Measurements from ENCODE around the gene ANXA4.
A peak's percentile ranks its signal among the peaks of the same experiment; 100 is the strongest.
"Not testable (repeated sequence)": the region's sequence is repeated elsewhere in the genome, so short reads cannot be mapped to it uniquely, and the experiment has no call there.

The ANXA4 gene

DNA sequence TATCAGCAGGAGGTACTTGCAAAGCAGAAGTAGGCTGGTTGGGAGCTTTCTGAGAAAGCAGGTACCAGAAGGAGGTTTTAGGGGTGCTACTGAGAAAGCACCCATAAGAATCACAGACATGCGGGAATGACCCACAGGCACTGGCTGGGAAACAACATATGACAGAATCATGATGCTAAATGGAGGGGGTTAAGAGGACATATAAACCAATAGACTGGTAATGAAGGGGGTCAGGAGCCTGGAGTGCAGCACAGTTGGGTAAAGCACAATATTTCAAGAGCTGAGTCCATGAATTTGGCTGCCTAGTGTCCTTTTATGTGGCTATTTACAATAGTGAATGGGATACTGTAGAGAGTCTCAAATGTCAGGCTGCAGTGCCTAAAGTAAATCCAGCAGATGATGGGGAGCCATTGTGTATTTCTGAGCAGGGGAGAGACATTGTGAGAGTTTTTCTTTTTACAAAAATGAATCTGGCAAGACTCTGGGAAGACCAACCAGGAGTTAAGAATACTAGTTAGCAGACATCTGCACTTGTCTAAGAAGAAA, 59.9 kb downstream of the ANXA4 start:
- no peak overlapping the region for H3K4me3 ChIP-seq (ENCODE audit: low read depth, low read length)

DNA sequence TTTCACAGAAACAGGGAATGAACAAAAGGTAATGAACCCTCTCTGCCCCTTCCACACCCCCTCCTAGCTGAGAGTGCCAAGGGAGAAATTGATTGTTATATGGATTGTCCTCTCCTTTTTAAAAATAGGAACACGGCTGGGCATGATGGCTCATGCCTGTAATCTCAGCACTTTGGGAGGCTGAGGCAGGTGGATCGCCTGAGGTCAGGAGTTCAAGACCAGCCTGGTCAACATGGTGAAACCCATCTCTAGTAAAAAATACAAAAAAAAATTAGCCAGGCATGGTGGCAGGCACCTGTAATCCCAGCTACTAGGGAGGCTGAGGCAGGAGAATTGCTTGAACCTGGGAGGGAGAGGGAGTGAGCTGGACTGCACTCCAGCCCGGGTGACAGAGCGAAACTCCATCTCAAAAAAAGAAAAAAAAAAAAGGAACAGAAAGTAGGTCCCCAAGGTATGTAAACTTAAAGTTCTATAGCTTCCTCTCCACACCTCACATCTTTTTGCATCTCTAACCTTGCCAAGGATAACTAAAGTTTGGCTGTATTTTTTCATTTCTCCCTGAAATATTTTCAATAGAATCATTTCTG, 60.9 kb downstream of the ANXA4 start:
- not testable (repeated sequence) for H3K4me3 ChIP-seq (ENCODE audit: low read depth, low read length)

DNA sequence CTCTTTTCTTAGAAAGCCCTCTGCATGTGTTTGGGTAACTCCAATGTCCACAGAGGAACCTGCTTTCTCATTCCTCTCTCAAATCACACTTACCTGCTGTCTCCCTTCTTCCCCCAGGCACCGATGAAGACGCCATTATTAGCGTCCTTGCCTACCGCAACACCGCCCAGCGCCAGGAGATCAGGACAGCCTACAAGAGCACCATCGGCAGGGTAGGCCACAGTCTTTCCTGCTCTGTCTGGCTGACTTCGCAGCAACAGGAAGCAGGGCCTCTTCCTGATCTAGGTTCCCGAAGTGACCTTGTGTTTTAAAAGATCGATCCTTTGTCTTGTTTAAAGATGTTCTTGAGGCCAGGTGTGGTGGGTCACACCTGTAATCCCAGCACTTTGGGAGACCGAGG, 62.5 kb downstream of the ANXA4 start:
- H3K4me3 ChIP-seq (ENCODE audit: low read depth, low read length) = no peak overlapping the region

DNA sequence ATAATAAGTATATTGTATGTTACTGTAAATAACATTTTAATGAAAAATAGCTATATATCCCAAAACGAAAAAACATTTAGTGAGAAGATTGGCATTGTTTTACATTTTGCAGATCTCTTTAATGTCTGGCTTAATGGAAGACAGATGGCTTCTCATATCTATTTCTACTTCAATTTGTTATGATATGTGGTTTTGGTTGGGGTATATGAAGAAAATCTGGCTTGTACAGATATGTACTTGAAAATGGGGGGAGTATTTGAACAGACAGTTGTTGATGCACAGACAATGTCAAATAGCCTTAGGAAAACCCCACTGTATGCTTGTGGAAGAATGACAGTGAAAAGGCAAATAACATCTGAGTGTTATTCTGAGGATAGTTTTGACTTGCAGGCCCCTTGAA, 64.0 kb downstream of the ANXA4 start:
- no peak overlapping the region for H3K4me3 ChIP-seq (ENCODE audit: low read depth, low read length)

DNA sequence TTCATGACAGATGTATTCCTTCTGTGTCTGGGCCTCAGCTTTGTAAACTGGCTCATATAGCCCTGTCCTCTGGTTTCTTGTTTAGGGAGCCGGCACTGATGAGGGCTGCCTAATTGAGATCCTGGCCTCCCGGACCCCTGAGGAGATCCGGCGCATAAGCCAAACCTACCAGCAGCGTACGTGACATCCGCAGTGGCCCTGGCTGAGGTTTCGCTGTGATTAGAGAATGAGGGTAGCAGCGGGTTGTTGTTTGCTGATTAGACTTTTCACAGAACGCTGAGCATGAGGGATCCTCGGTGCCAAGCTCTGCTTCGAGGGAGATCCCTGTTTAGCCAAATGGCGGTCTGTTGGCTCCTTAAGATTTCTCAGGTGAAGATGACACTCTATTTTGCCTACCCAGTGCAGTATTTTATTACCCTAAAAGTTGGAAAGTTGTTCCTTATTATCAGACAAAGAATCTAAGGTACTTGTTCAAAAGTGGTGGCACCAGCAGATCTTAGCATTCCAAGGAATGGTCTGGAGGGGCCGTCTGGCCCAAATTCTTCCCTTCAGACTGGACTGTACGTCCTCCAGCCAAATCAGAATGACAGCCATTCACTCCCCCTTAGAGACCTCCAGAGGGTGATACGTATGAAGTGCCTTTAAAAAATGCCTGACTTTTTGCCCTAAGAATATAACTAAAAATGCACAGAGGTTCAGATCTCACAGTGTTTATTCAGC, 66.0 kb downstream of the ANXA4 start:
- no peak overlapping the region for H3K4me3 ChIP-seq (ENCODE audit: low read depth, low read length)

DNA sequence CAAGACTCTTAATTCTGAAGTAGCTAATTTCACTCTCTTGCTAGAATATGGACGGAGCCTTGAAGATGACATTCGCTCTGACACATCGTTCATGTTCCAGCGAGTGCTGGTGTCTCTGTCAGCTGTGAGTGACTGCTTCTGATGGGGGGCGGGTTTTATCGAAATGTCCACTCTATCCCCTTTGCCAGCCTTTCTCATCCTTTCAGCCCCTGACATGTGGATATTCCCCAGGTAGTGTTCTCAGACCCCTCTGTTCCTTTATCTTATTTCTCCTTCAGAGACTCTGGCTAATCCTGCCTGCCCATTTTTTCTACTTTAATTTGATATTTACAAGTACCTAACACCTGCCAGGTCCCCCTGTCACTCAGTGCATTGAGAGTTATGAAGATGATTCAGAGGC, 68.6 kb downstream of the ANXA4 start:
- H3K4me3 ChIP-seq (ENCODE audit: low read depth, low read length) = no peak overlapping the region

DNA sequence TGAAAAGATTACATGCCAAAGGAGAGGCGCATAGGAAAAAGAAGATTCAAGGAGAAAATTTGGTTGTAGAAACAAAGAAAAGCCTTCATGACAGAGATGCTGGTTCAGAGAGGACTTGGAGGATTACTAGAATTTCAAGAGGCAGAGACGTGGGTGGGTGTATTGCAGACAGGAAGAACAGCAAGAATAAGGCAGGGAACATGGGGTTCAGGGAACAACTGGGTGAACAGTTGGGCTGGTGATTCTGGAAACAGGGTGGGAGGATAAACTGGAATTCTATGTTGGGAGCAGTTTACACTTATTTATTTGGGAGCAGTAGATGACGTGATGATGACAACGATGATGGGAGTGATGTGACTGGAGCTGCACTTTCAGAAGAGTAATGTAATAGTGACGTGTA, 69.1 kb downstream of the ANXA4 start:
- H3K4me3 ChIP-seq (ENCODE audit: low read depth, low read length) = no peak overlapping the region

DNA sequence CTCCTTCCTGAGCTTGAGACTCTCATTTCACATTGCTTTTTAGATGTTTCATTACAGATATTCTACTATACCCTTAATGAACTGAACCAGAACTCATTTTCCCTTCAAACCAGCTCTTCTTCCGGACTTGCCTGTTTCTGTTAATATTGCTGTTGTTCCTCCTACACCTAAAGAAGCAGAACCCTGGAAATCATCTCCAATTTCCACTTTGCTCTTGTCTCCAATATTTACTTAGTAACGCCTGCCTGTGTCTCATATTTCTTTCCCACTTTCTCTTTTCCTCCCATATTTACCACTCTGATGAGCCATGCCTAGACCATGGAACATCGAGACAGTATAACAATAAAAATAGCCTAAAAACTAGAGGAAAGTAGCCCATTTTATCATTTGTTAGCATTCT, 69.7 kb downstream of the ANXA4 start:
- H3K4me3 ChIP-seq (ENCODE audit: low read depth, low read length) = no peak overlapping the region

DNA sequence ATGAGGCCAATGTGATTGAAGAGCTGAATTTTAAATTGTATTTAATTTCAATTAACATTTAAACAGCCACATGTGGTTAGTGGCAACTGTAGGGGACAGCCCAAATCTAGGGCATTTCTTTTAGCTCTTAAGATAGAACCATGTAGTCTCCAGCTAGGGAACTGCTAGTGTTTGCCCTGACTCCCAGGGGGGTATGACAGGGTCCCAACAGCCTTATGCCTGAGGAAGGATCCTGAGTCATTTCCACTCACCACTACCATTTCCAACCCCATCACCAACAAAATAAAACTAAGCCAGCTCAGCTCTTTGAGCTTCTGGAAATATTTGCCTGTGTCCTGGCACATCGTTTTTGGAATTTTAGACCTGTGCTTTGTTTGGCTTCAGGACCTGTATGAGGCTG, 73.8 kb downstream of the ANXA4 start:
- no peak overlapping the region for H3K4me3 ChIP-seq (ENCODE audit: low read depth, low read length)

DNA sequence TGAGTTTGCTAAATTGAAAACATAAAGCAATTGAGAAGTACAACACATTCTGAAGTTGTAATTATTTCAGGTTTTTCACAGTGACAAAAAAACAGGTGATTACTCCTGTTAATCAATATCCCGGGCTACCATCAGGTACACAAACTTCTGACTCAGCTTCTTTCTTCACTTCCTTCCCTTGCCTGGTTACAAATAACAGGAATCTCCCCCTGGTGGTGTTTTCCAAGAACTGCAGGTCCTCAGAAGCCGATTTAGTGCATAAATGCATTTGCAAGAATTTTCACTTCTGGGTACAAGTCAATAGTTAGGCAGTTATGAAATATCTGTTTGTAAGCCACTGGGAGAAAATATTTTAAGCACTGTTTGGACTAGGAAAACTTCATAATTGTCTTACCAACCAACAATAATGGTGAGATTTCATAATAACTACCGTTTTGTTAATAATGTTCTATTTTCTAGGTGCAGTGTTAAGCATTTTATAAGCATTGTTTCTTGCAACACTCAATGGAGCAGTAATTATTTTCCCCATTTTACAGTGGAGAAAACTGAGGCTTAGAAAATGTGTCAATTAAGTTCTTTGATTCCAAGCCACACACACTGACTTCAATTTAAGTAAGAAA, 75.1 kb downstream of the ANXA4 start:
- H3K4me3 ChIP-seq (ENCODE audit: low read depth, low read length) = no peak overlapping the region

DNA sequence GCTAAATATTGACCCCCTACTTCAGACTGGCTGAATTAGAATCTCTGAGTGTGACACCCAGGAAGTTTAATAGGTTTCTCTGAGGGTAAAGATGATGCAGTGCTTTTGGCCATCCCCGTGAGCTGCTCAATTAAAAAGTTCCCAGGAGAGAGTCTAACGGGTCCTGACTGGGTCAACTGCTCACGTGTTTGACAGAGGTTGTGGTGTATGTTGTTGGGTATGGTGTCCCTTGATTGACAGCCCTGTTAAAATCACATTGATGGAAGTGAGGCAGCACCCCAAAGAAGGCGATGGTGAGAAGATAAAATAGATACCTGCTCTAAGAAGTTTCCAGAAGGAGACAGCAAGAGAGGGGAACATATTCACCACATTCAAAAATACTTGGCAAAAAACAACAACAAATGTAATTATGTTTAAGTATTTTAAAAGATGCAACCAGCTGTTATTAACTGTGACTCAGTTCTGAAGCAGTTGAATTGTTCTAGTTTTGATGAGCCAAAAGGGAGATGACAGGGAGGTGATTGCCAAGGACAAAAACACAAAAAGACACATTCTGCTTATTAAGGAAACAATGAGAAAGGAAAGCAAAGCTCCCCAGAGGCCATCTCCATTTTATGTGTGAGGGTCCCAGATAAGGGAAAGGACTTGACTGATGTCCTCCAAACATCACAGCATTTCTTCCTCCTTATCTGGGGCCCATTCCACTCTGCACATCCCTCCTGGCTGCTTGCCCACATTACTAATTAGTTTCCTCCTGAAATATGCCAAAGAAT, 76.0 kb downstream of the ANXA4 start:
- H3K4me3 ChIP-seq (ENCODE audit: low read depth, low read length) = no peak overlapping the region

DNA sequence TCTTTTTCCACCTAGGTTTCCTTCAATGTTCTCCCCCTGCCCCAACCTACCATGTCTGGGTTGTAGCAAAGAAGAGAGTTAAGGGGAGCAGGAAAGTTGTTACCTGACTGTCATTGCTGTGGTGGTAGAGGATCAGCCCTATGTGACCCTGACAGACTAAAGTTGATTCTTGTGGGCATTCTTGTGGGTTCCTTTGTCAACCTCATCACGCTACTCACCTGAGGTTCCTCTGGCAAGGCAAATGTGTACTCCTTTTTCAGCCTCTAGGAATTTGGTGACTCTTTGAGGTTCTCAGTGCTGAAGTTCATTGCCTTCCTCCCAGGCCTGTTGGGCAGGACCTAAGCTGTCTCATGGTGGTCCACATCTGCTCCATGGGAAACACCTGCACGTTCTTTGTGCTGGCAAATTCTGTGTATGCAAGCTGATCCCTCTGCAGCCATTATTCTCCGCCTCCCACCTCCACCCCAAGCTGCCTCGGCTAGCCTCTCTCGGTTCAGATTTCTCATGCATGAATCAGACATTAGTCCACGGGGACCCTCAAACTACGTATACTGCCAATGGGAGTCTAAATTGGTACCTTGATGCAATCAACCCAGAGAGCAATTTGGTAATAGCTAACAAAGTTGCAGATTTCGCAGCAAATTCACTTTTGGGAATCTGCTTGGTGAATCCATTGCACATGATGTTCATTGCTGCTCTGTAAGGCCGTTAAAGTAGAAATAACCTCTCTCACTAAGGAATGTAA, 86.0 kb downstream of the ANXA4 start:
- H3K4me3 ChIP-seq (ENCODE audit: low read depth, low read length) = no peak overlapping the region

DNA sequence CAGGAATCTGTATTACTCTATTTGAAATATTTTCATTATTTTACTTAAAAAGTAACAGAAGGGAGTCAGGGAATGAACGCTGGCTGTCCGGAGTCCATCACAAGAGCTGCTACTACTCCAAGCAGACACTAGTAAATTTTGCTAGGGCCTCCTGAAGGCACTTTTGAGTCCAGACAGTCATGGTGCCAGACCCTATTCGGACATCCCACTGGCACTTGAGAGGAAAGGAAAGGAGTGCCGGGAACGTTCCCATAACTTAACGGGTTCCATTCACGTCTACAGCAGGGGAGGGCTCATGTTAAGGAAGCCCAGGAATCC, 87.0 kb downstream of the ANXA4 start:
- H3K4me3 ChIP-seq (ENCODE audit: low read depth, low read length) = peak overlapping the region; percentile 85

DNA sequence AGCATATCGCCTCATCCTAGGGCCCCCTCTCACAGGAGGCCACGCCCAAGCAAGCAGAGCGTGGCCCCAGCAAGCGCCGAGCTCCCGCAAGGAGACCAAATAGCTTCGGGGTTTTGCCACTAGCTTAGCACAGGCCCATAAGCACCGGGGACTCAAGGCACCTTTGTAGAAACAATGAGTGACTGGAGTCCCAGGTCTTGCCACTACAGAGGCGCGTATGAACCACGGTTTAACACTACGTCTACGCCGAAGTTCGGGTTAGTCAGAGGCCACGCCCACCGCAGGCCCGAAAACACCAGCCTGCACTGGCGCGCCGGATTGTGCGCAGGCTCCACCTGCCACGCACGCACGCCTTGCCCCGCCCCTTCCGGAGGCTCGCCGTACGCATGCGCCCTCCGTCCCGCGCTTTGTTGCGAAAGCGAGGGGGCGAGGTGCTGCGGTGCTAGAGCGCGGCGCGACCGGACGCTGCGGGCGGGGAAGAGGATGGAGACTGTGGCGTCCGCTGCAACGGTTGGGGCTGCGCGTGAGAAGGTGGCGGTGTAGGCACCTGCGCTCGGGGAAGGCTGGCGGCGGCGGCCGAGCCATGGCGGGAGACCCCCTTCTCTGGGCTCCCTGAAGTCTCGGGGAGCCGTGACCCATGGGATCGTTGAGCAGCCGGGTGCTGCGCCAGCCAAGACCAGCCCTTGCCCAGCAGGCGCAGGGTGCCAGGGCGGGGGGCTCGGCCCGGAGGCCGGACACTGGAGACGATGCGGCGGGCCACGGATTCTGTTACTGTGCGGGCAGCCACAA, 87.5 kb downstream of the ANXA4 start, which contains the start of gene GMCL1:
GMCL1 (plus strand) TSS at position 405 of the 789 bp plus-strand sequence; CDS start at position 638, 233 bp downstream.
- H3K4me3 ChIP-seq (ENCODE audit: low read depth, low read length) = peak within 1 kb of the TSS; percentile 85

DNA sequence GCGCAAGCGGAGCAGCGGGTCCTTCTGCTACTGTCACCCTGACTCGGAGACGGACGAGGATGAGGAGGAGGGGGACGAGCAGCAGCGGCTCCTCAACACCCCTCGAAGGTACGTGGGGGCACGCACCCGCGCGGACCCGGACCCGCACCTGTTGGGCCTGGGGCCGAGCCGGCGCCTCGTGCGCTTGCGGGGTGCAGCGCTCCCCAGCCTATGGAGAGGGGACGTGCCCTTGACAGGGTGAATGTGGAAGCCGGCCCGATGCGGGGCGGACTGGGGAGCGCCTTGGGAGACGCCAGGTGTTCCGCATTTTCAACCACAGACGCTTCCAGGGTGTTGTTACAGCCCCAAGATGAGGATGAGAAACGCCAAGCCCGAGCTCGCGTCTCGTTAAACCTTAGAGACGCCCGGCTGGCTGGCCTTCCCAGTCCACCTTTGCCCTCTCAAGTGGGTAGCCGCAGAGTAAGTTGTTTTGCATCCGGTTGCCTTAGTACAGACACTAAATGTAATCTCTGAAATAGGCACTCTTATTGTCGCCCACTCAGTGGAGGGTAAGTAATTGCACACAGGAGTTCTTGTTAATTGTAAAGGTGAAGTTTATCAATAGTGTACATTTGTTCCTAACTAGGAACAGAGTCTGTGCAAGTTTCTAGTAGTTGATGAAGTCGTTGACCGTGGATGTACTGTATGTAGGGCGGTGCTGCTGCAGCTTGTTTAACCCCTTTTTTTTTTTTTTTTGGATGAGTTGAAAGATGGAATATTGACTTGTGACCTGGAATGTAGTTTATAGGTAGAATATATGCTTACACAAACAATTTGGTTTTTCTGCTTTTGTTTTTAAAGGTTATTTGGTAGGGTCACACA, 88.3 kb downstream of the ANXA4 start:
- peak overlapping the region; percentile 85 for H3K4me3 ChIP-seq (ENCODE audit: low read depth, low read length)

DNA sequence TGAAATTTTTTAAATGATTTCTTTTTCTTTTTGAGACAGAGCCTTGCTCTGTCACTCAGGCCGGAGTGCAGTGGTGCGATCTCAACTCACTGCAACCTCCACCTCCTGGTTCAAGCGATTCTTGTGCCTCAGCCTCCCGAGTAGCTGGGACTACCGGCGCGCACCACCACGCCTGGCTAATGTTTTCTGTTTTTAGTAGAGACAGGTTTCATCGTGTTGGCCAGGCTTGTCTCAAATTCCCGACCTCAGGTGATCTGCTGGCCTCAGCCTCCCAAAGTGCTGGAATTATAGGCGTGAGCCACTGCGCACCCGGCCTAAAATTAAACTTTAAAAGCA, 88.9 kb downstream of the ANXA4 start:
- H3K4me3 ChIP-seq (ENCODE audit: low read depth, low read length) = peak overlapping the region; percentile 85

DNA sequence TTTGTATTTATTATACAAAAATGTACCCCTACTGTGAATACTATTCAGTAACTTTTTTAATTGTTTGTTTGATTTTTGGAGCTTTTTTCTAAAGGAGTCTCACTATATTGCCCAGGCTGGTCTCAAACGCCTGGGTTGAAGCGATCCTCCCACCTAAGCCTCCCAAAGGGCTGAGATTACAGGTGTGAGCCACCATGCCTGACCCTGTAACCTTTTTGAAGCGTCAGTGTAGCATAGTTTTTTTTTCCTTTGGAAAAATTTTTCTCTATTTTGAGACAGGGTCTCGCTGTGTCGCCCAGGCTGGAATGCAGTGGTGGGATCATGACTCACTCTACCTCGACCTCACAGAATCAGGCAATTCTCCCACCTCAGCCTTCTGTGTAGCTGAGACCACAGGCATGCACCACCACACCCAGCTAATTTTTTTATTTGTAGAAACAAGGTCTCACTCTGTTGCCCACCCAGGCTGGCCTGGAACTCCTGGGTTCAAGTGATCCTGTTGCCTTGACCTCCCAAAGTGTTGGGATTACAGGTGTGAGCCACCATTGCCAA, 89.5 kb downstream of the ANXA4 start:
- H3K4me3 ChIP-seq (ENCODE audit: low read depth, low read length) = no peak overlapping the region

DNA sequence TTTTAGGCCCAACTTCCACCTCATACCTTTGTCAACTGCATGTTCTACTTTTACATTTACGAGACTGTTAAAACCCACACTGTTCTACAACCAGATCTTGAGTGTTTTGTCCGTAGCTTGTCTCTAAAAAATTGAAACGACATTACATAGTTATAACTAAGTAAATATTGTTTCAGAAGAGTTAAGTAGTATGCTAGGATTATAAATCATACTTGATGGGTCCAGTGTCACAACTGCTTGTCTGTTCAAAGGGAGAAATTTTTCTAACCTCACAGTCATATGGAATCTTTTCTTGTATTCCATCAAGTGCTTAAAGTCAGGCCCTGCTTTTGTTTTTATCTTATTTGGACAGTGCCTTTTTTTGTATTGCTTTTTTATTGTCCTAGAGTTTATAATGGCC, 91.8 kb downstream of the ANXA4 start:
- no peak overlapping the region for H3K4me3 ChIP-seq (ENCODE audit: low read depth, low read length)

DNA sequence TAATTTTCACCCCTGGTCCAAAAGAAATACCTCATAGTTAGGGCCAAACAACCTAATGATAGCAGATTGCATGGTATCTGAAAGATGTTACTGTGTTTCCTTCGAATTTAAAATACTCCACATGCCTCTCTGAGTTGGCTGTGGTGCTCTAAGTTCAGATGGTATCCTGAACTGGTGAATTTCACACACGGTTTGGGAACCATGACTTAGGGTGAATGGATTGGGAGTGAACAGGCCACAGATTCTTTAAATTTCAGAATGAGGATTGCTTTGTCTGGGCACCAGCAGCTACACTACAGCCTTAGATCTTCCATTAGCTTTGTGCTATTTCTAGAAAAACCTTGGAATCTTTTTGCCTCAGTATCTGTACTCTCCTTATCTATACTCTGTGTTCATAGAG, 93.7 kb downstream of the ANXA4 start:
- H3K4me3 ChIP-seq (ENCODE audit: low read depth, low read length) = no peak overlapping the region
